Nephron progenitor cell (in vitro differentiated cells): ENCODE results near the gene FGF7.
"Not testable (repeated sequence)": the region's sequence is repeated elsewhere in the genome, so short reads cannot be mapped to it uniquely, and the experiment has no call there.

Source experiments
- DNase-seq: peaks from one replicate; pipeline ENCODE4 v3.0.0; 2021
- H3K27ac Mint-ChIP-seq: 2 replicates; pipeline ENCODE4 v1.8.0; 2021; ENCODE audit warnings: mild to moderate bottlenecking, moderate library complexity, mixed read lengths
- H3K27me3 Mint-ChIP-seq: 2 replicates; pipeline ENCODE4 v1.8.0; 2021; ENCODE audit warnings: mild to moderate bottlenecking, low read depth, mixed read lengths; ENCODE audit not compliant: poor library complexity
- H3K36me3 Mint-ChIP-seq: 2 replicates; pipeline ENCODE4 v1.8.0; 2021; ENCODE audit warnings: low read depth, mixed read lengths
- H3K4me1 Mint-ChIP-seq: 2 replicates; pipeline ENCODE4 v1.8.0; 2021; ENCODE audit warnings: mixed read lengths
- H3K4me3 Mint-ChIP-seq: 2 replicates; pipeline ENCODE4 v1.8.0; 2021; ENCODE audit warnings: mild to moderate bottlenecking, moderate library complexity, mixed read lengths
- H3K9me3 Mint-ChIP-seq: 2 replicates; pipeline ENCODE4 v1.8.0; 2021; ENCODE audit warnings: mild to moderate bottlenecking, moderate library complexity, mixed read lengths
- TF ChIP-seq, protein P1 (sequence below): fragments of 200-600 bp; sonication (generic); IDR thresholded peaks from 2 replicates; pipeline ENCODE4 v1.5.0; 2021; ENCODE audit warnings: antibody characterized with exemption

Gene FGF7

DNA sequence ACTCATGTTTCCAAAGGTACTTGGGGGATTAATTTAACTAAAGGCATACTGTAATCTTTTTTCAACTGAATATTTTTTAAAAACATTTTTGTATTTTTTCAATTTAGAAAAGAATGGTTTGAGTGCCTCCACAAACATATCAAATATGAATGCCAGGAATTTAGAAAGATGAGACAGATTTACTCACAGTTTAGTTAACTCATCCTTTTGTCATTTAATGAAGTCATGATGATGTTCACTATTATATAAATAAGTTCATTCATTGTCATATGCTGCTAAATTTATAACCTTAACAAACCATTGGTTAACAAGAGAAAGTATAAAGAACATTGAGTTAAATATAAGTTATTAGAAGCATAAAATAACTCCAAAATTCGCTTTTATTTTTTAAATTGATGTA, 50.0 kb downstream of the FGF7 start:
- H3K36me3 Mint-ChIP-seq, result no peaks in the 10 kb centered on the region
- TF ChIP-seq, protein P1, sequence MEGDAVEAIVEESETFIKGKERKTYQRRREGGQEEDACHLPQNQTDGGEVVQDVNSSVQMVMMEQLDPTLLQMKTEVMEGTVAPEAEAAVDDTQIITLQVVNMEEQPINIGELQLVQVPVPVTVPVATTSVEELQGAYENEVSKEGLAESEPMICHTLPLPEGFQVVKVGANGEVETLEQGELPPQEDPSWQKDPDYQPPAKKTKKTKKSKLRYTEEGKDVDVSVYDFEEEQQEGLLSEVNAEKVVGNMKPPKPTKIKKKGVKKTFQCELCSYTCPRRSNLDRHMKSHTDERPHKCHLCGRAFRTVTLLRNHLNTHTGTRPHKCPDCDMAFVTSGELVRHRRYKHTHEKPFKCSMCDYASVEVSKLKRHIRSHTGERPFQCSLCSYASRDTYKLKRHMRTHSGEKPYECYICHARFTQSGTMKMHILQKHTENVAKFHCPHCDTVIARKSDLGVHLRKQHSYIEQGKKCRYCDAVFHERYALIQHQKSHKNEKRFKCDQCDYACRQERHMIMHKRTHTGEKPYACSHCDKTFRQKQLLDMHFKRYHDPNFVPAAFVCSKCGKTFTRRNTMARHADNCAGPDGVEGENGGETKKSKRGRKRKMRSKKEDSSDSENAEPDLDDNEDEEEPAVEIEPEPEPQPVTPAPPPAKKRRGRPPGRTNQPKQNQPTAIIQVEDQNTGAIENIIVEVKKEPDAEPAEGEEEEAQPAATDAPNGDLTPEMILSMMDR, result no peak
- H3K27me3 Mint-ChIP-seq, result no peaks in the 10 kb centered on the region
- no peak overlapping the region for H3K4me3 Mint-ChIP-seq
- no peak overlapping the region for H3K27ac Mint-ChIP-seq
- no peaks in the 10 kb centered on the region for H3K4me1 Mint-ChIP-seq
- no peak for DNase-seq
- no peaks in the 10 kb centered on the region for H3K9me3 Mint-ChIP-seq

DNA sequence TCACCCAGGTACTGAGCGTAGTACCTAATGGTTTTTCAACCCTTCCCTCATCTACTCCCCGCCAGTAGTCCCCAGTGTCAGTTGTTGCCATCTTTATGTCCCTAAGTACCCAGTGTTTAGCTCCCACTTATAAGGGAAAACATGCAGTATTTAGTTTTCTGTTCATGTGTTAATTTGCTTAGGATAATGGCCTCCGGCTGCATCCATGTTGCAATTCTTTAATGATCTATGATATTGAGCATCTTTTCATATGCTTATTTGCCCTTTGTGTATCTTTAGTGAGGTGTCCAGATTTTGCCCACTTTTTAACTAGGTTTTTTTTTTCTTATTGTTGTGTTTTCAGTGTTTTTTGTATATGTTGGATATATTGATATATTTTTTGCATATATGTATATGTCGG, 55.0 kb downstream of the FGF7 start:
- not testable (repeated sequence) for H3K27me3 Mint-ChIP-seq, H3K36me3 Mint-ChIP-seq, DNase-seq, H3K9me3 Mint-ChIP-seq, H3K4me1 Mint-ChIP-seq, H3K27ac Mint-ChIP-seq, H3K4me3 Mint-ChIP-seq

DNA sequence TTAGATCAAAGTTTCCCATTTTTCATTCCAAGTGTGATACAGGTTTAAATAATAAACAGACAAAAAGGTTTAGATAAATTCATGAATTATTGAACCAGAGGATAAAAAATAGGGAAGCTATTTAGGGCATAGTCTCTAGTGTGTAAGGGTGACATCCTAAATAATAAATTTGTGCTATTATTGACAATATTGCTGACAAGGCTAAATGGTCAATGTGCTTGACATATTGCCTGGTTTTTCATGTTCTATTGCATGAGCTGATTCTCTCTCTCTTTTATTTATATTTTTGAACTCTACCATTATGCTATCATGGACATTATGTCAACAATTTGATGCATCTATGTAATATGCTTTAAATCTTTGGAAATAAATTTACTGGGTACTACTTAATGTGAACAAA, 55.9 kb downstream of the FGF7 start:
- DNase-seq, H3K9me3 Mint-ChIP-seq, H3K27ac Mint-ChIP-seq, H3K36me3 Mint-ChIP-seq, H3K27me3 Mint-ChIP-seq, H3K4me1 Mint-ChIP-seq, H3K4me3 Mint-ChIP-seq: not testable (repeated sequence)

DNA sequence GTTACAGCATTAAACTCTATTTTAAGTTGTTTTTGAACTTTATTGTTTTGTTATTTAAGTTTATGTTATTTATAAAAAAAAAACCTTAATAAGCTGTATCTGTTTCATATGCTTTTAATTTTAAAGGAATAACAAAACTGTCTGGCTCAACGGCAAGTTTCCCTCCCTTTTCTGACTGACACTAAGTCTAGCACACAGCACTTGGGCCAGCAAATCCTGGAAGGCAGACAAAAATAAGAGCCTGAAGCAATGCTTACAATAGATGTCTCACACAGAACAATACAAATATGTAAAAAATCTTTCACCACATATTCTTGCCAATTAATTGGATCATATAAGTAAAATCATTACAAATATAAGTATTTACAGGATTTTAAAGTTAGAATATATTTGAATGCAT, 62.4 kb downstream of the FGF7 start:
- not testable (repeated sequence) for H3K9me3 Mint-ChIP-seq, H3K4me3 Mint-ChIP-seq

DNA sequence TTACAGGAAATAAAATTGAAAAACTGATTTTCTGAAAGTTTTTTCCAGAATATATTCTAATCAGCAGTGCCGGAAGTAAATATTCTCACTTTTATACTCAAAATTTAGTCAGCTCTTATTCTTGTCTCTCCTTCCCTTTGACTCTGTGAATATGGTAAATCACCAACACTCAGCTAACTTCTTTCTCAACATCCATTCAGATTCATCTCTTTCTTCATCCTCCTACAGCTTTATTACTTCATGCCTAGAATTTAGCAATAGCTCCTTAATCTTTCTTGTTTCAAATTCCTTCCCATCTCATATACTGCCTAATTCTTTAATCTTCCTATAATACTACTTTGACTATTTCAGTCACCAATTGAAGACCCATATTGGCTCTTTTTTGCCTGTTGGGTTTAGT, 67.9 kb downstream of the FGF7 start:
- H3K4me1 Mint-ChIP-seq, result no peaks in the 10 kb centered on the region
- H3K9me3 Mint-ChIP-seq, result no peaks in the 10 kb centered on the region
- H3K36me3 Mint-ChIP-seq, result no peaks in the 10 kb centered on the region
- no peak for DNase-seq
- H3K27ac Mint-ChIP-seq, result no peak overlapping the region
- H3K27me3 Mint-ChIP-seq, result no peaks in the 10 kb centered on the region
- TF ChIP-seq, protein P1, result no peak
- no peak overlapping the region for H3K4me3 Mint-ChIP-seq

More for the DNA sequence above, 62.4 kb downstream of the FGF7 start:
- not testable (repeated sequence) for H3K36me3 Mint-ChIP-seq, H3K27ac Mint-ChIP-seq, DNase-seq, H3K4me1 Mint-ChIP-seq, H3K27me3 Mint-ChIP-seq

DNA sequence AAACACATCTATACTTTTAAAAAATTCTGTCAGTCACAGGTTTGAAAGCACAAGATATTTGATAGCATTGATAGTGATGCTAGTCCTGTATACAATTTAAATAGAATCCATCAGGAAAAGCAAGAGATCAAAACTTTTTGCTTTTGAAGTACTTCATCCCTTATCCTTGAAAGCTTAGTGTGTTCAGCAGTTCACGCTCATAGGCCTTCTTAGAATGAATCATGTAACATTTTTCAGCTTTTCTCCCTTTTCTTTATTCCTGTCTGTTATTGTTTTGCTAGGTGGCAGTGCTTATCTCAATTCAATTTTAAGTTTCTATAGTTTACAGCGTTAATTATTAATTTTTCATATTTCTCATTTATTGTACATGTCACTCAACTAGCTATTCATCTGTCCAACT, 69.1 kb downstream of the FGF7 start:
- H3K4me3 Mint-ChIP-seq, result no peak overlapping the region
- no peak for DNase-seq
- H3K9me3 Mint-ChIP-seq, result no peaks in the 10 kb centered on the region
- no peaks in the 10 kb centered on the region for H3K27me3 Mint-ChIP-seq
- no peaks in the 10 kb centered on the region for H3K4me1 Mint-ChIP-seq
- H3K27ac Mint-ChIP-seq, result no peak overlapping the region
- H3K36me3 Mint-ChIP-seq, result no peaks in the 10 kb centered on the region
- TF ChIP-seq, protein P1, result no peak

DNA sequence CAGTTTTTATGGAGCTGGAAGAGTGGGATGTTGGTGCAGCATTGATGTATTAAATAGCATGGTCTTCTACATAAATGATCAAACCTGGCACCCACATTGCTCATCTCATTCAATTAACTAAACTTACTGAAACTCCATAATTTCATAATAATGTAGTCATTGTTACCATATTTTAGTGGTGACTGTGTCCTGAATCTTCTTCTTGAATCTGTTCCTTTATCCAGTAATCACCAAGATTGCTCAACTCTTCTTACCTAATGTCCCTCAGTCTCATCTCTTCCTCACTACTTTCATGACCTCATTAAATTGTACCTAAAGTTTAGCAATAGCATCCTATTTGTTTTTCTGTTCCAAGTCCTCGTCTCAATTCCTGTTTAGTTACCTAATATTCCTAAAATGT, 69.8 kb downstream of the FGF7 start:
- DNase-seq, result no peak
- TF ChIP-seq, protein P1, result no peak
- no peaks in the 10 kb centered on the region for H3K36me3 Mint-ChIP-seq

DNA sequence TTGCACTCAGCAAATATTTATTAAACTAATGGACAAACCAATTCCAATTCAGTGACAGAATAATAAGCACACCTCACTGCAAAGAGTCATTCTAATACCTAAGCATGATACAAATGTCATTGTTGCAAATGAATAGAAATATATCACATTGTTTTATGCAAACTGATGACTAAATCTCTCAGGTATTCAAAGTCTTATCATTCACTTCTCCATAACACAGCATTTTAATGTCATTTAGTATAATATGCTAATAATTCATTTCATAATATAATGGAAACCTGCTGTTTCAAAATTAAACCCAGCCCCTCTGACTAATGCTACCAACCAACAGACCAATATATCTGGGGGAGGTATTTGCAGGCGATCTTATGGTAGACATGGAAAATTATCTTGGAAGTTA, 71.8 kb downstream of the FGF7 start:
- peaks cover 3% of the 10 kb centered on the region for H3K9me3 Mint-ChIP-seq
- H3K4me1 Mint-ChIP-seq, result no peaks in the 10 kb centered on the region
- no peaks in the 10 kb centered on the region for H3K27me3 Mint-ChIP-seq
- H3K36me3 Mint-ChIP-seq, result no peaks in the 10 kb centered on the region
- TF ChIP-seq, protein P1, result no peak
- no peak for DNase-seq
- no peak overlapping the region for H3K4me3 Mint-ChIP-seq
- H3K27ac Mint-ChIP-seq, result no peak overlapping the region

More for the DNA sequence above, 69.8 kb downstream of the FGF7 start:
- no peak overlapping the region for H3K27ac Mint-ChIP-seq
- no peak overlapping the region for H3K4me3 Mint-ChIP-seq
- no peaks in the 10 kb centered on the region for H3K27me3 Mint-ChIP-seq
- no peaks in the 10 kb centered on the region for H3K9me3 Mint-ChIP-seq
- H3K4me1 Mint-ChIP-seq, result no peaks in the 10 kb centered on the region
